Measurements from ENCODE around the gene CALN1. TPM values are rescaled to one million over a fixed set of nuclear protein-coding genes. Genes with fewer than 3 reads are reported as not detected.
A peak's percentile ranks its signal among the peaks of the same experiment; 100 is the strongest.

CALN1 gene
- polyA plus RNA-seq, 3 donors = under 0.01 TPM; not detected in 2

DNA sequence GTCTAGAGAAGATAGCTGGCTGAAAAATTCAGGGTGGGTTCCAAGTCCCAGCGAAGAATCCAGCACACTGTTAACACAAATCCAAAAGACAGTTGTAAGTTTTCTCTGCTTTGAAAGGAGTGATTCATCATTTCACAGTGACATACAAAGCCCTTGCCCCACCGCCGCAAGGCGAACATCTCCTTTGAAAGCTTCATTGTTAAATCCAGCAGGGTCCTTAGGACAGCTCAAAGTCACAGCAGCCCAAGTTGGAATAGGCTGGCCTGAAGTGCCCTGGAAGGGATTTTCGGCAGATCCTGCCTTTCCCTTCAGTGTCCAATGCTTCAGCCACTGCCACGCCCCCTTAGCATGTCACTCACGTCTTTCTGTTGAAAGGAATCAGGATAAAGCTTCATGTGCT is 526.1 kb downstream of the CALN1 start:
- Histone ChIP-seq H3K27ac (ENCODE audit: low read depth in 1 of 2, low read length in 2 of 2) (no peak overlapping the region), H4K20me1 (ENCODE audit: insufficient read depth, low read length) (no peaks in the 10 kb centered on the region), H3K9ac (ENCODE audit: insufficient read depth, low read length, poor library complexity, severe bottlenecking) (no peak overlapping the region), H3K36me3 (replicated peaks in 1 of 2; ENCODE audit: control insufficient read depth in 1 of 2, insufficient read depth in 2 of 2, low read length in 2 of 2) (no peaks in the 10 kb centered on the region), H3K79me2 (ENCODE audit: insufficient read depth, low read length) (no peaks in the 10 kb centered on the region), H3K9me3 (replicated peaks in 1 of 2; ENCODE audit: control insufficient read depth in 1 of 2, insufficient read depth in 1 of 2, low read length in 2 of 2) (peaks cover 8% of the 10 kb centered on the region in 2 donors), H3K4me2 (replicated peaks; ENCODE audit: extremely low read depth, low read length, poor library complexity, severe bottlenecking) (peak overlapping the region; percentile 8), H3K4me1 (ENCODE audit: control insufficient read depth in 1 of 2, insufficient read depth in 2 of 2, low read length in 2 of 2) (no peaks in the 10 kb centered on the region), H2AFZ (ENCODE audit: insufficient read depth, low read depth, low read length, poor library complexity, severe bottlenecking) (peak overlapping the region; percentile 23), H3K27me3 (ENCODE audit: control insufficient read depth in 2 of 2, insufficient read depth in 2 of 2, low read length in 2 of 2) (no peaks in the 10 kb centered on the region), H3K4me3 (replicated peaks in 1 of 3; ENCODE audit: low read depth in 2 of 3, low read length in 3 of 3) (no peak overlapping the region)
- H3K9me3 Mint-ChIP-seq = peaks cover 17 to 35% (median 21%) of the 10 kb centered on the region in 7 donors
- no peak overlapping the region for H3K27ac Mint-ChIP-seq
- H3K27me3 Mint-ChIP-seq (ENCODE audit: low read depth in 3 of 3) = peaks cover 0 to 4% (median 0%) of the 10 kb centered on the region in 3 donors
- DNase-seq = no peak
- peaks cover 8% of the 10 kb centered on the region for H3K4me1 Mint-ChIP-seq
- TF ChIP-seq, protein P1, sequence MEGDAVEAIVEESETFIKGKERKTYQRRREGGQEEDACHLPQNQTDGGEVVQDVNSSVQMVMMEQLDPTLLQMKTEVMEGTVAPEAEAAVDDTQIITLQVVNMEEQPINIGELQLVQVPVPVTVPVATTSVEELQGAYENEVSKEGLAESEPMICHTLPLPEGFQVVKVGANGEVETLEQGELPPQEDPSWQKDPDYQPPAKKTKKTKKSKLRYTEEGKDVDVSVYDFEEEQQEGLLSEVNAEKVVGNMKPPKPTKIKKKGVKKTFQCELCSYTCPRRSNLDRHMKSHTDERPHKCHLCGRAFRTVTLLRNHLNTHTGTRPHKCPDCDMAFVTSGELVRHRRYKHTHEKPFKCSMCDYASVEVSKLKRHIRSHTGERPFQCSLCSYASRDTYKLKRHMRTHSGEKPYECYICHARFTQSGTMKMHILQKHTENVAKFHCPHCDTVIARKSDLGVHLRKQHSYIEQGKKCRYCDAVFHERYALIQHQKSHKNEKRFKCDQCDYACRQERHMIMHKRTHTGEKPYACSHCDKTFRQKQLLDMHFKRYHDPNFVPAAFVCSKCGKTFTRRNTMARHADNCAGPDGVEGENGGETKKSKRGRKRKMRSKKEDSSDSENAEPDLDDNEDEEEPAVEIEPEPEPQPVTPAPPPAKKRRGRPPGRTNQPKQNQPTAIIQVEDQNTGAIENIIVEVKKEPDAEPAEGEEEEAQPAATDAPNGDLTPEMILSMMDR (IDR thresholded peaks at IDR 0.05) = no peak
- no peaks in the 10 kb centered on the region for H3K36me3 Mint-ChIP-seq
- peak overlapping the region; percentile 28 to 42 for H3K4me3 Mint-ChIP-seq
- 47% methylated on average over 6 of the region's 7 CpGs for WGBS (ENCODE audit: insufficient coverage)
- intact Hi-C loops (cut with micrococcal nuclease) = no loop called here

DNA sequence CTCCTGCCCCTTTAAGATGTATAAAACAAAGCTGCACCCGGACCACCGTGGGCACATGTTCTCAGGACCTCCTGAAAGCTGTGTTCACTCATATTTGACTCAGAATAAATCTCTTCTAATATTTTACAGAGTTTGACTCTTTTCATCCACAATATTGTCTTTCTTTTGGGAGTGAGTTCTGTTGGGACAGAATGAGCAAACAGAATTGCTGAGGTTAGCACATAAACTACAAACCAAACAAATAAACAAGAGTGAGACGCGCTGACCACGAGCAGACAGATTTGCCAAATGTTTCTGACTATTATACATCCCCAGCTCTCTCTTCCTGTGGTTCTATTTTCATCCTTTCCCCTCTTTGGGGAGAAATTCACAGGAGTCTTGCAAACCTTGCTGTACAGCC is 526.7 kb downstream of the CALN1 start:
- Histone ChIP-seq H3K9me3 (replicated peaks in 1 of 2; ENCODE audit: control insufficient read depth in 1 of 2, insufficient read depth in 1 of 2, low read length in 2 of 2) (peaks cover 8% of the 10 kb centered on the region in 2 donors), H3K9ac (ENCODE audit: insufficient read depth, low read length, poor library complexity, severe bottlenecking) (no peak overlapping the region), H3K36me3 (replicated peaks in 1 of 2; ENCODE audit: control insufficient read depth in 1 of 2, insufficient read depth in 2 of 2, low read length in 2 of 2) (no peaks in the 10 kb centered on the region), H3K4me1 (ENCODE audit: control insufficient read depth in 1 of 2, insufficient read depth in 2 of 2, low read length in 2 of 2) (no peaks in the 10 kb centered on the region), H4K20me1 (ENCODE audit: insufficient read depth, low read length) (no peaks in the 10 kb centered on the region), H3K27ac (ENCODE audit: low read depth in 1 of 2, low read length in 2 of 2) (no peak overlapping the region), H3K79me2 (ENCODE audit: insufficient read depth, low read length) (no peaks in the 10 kb centered on the region), H3K4me2 (replicated peaks; ENCODE audit: extremely low read depth, low read length, poor library complexity, severe bottlenecking) (peak overlapping the region; percentile 8), H3K4me3 (replicated peaks in 1 of 3; ENCODE audit: low read depth in 2 of 3, low read length in 3 of 3) (no peak overlapping the region), H3K27me3 (ENCODE audit: control insufficient read depth in 2 of 2, insufficient read depth in 2 of 2, low read length in 2 of 2) (no peaks in the 10 kb centered on the region), H2AFZ (ENCODE audit: insufficient read depth, low read depth, low read length, poor library complexity, severe bottlenecking) (peak overlapping the region; percentile 23)
- WGBS (ENCODE audit: insufficient coverage) = no CpG with 5 or more reads among the region's 5 CpGs
- Mint-ChIP-seq H3K4me3 (no peak overlapping the region), H3K4me1 (peaks cover 8% of the 10 kb centered on the region), H3K27ac (no peak overlapping the region), H3K36me3 (no peaks in the 10 kb centered on the region), H3K27me3 (ENCODE audit: low read depth in 3 of 3) (peaks cover 0 to 4% (median 0%) of the 10 kb centered on the region in 3 donors), H3K9me3 (peaks cover 15 to 36% (median 21%) of the 10 kb centered on the region in 7 donors)
- intact Hi-C loops (cut with micrococcal nuclease) = no loop called here
- TF ChIP-seq, protein P1 (IDR thresholded peaks at IDR 0.05) = no peak
- no peak for DNase-seq

All from CD14-positive monocyte (primary cell).